HG03558 (cell line): ENCODE measurements around the gene ANGPTL4.
"Not testable (repeated sequence)": the region's sequence is repeated elsewhere in the genome, so short reads cannot be mapped to it uniquely, and the experiment has no call there.

Experiments used
- ATAC-seq: cut with Tn5 transposase; IDR thresholded peaks from one replicate; pipeline ENCODE4 v1.9.1; 2021; ENCODE audit warnings: moderate number of reproducible peaks; ENCODE audit not compliant: unreplicated experiment; ENCODE audit errors: extremely low read depth

Gene ANGPTL4

DNA sequence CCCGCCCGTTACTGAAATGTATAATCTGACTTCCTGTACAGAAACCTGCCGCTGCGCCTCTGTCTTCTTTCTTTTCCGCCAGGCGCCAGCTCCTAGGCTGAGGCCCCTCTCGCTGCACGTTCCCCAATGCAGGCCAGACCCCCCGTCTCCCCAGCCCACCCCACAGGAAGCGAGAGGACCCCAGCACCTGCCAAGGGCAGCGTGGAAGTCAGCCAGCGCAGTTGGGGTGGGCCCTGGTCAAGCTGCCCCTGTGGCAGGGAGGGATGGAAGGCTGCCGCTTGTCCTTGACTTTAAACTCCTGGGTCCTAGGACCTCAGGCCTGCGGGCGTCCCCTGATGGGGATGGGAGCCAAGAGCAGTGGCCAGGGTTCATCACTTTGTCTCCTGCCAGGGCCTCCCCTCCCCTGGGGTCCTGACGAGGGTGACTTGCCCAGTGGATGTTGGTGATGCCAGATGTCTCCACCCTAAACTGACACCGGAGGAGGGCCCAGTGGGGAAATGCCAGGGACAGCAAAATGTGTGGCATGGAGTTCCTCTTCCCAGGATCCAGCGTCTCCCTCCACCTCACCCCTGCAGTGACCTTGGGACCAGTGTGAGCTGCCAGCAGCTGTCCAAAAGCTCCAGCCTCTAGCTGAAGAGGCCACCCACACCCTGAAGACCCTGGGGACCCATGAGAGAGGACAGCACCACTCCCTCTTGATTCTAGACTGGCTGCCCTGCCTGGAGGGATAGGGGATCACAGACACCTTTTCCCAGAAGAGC, 40.6 kb downstream of the ANGPTL4 start:
- ATAC-seq, result no peak

GRCh38 chr19:8410718-8411117, 46.8 kb downstream of the ANGPTL4 start:
- ATAC-seq, result not testable (repeated sequence)

GRCh38 chr19:8412783-8413628, 49.1 kb downstream of the ANGPTL4 start, which contains the start of gene MARCHF2:
MARCHF2 (plus strand) TSS chr19:8413305; CDS start chr19:8421841, 8,536 bp downstream.
- peak; percentile 92 for ATAC-seq

- ATAC-seq, result no peak
Observed at GRCh38 chr19:8413629-8413995, 49.7 kb downstream of the ANGPTL4 start.

DNA sequence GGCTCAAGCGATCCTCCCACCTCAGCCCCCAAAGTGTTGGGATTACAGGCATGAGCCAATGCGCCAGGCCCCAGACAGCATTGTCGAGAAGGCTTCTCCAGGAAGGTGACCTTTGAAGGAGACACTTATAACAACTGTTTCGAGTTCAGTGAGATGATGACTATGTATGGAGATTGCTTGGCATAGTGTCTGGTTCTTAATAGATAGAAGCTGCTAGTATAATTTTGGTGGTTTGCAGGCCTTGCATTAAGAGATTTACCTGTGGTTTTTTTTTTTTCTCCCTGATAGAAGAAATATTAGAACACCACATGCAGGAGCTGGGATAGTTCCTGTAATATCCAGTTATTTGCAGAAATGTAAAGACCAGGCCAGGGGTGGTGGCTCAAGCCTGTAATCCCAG, 52.8 kb downstream of the ANGPTL4 start:
- no peak for ATAC-seq

DNA sequence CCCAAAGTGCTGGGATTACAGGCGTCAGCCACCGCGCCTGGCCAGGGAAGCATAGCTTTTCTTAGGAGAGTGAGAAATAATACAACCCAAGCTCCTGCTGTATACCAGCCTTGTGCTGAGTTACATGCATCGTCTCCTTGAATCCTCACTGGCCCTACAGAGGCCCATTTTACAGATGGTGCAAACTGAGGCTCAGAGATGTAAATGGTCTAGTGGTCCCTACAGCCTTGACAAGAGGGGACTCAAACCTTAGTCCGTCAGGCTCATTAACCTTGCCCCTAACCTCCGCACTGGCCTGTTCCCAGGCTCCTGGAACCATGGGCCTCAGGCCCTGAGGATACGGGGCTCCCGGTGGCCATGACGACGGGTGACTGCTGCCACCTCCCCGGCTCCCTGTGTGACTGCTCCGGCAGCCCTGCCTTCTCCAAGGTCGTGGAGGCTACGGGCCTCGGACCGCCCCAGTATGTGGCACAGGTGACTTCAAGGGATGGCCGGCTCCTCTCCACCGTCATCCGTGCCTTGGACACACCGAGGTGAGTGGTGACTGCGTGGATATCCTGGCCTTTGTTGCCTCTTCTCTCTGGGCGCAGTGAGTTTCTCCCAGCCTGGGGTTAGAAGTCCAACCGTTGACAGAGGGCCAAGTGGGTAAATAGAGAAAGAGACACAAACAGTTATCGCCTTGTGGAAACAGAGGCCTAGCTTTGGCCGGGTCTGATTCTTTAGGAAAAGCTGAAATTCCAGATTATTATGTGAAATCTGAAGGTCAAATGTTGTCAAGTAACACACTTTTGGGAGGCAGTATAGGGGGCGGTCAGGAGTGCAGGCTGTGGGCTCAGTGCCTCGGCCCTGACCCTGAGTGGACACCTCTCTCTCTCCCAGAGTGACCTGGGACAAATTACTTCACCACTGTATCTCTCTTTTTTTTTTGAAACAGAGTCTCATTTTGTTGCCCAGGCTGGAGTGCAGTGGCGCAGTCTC, 57.8 kb downstream of the ANGPTL4 start:
- ATAC-seq, result no peak

DNA sequence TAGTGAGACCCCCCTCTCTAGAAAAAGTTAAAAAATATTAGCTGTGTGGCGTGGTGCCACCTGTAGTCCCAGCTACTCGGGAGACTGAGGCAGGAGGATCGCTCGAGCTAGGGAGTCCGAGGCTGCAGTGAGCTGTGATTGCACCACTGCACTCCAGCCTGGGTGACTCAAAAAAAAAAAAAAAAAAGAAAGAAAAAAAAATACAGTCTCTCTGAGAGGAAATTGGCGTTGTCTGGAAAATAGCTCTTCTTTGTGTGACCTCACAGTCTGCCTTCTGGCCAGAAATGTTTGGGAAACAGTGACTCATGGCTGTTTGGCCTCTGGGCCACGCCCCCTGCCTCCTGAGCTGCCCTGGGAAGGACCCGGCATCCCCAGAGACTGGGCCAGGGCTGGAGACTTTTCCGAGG, 59.9 kb downstream of the ANGPTL4 start:
- no peak for ATAC-seq
